T-cell (primary cell): ENCODE results near the gene DIP2C. TPM values are rescaled to one million over a fixed set of nuclear protein-coding genes. Genes with fewer than 3 reads are reported as not detected.
A peak's percentile ranks its signal among the peaks of the same experiment; 100 is the strongest.

Source experiments
- ATAC-seq, 4 experiments: fragments of 200-7000 bp in 3 of 4; fragments of 150-1000 bp in 1 of 4; cut with Tn5 transposase; replicated peaks in 1 of 4; 1 replicate in 3 of 4; 2 replicates in 1 of 4; pipeline ENCODE4 v1.10.0; 2021; ENCODE audit warnings: moderate library complexity in 3 of 4, mild to moderate bottlenecking in 2 of 4, moderate number of reproducible peaks in 1 of 4
- CTCF ChIA-PET, 2 donors: fragments of 300-600 bp; sonication (Branson Sonifier 250); formaldehyde crosslinking; loops; one replicate each; lab custom pipeline; 2022; ENCODE audit warnings: antibody characterized with exemption in 2 of 2; lab: Charles Lee
- POLR2A ChIA-PET, 2 donors: fragments of 300-600 bp; sonication (Branson Sonifier 250); formaldehyde crosslinking; loops; one replicate each; lab custom pipeline; 2022; ENCODE audit warnings: antibody characterized with exemption in 2 of 2; lab: Charles Lee
- DNase-seq, 35 experiments: peaks; one replicate each; pipeline versions ENCODE4 v3.0.0 to v3.0.0-alpha.2; 2013 to 2023
- H3K27ac ChIP-seq: one replicate; pipeline ENCODE4 v1.5.1; 2013; ENCODE audit warnings: low read length
- H3K27me3 ChIP-seq, 2 experiments: replicated peaks in 1 of 2; 1 replicate in 1 of 2; 2 replicates in 1 of 2; pipeline versions ENCODE4 v1.6.1 to v1.7.0; 2013; ENCODE audit warnings: low read length in 1 of 2, mixed read lengths in 1 of 2; ENCODE audit not compliant: control insufficient read depth in 2 of 2, insufficient read depth in 2 of 2; ENCODE audit errors: extremely low read depth in 1 of 2
- H3K36me3 ChIP-seq, 2 donors: 1 replicate in 1 of 2; 2 replicates in 1 of 2; pipeline versions ENCODE4 v1.6.1 to v1.7.0; 2013; ENCODE audit warnings: low read length in 1 of 2; ENCODE audit not compliant: control insufficient read depth in 2 of 2, insufficient read depth in 1 of 2; ENCODE audit errors: extremely low read depth in 1 of 2
- H3K4me1 ChIP-seq, 2 experiments: 1 replicate in 1 of 2; 2 replicates in 1 of 2; pipeline versions ENCODE4 v1.6.1 to v1.7.0; 2013; ENCODE audit warnings: low read length in 2 of 2, mixed read lengths in 1 of 2; ENCODE audit not compliant: insufficient read depth in 2 of 2, control insufficient read depth in 1 of 2; ENCODE audit errors: extremely low read depth in 1 of 2
- H3K4me3 ChIP-seq, 2 donors: 1 replicate in 1 of 2; 2 replicates in 1 of 2; pipeline versions ENCODE4 v1.5.1 to v1.7.0; 2013; ENCODE audit warnings: mild to moderate bottlenecking in 2 of 2, low read length in 1 of 2, moderate library complexity in 1 of 2; ENCODE audit not compliant: control insufficient read depth in 1 of 2; ENCODE audit errors: extremely low read depth in 1 of 2
- H3K9me3 ChIP-seq: 2 replicates; pipeline ENCODE4 v1.7.0; 2013
- H3K27ac Mint-ChIP-seq, 2 donors: one replicate each; pipeline ENCODE4 v1.8.0; 2020 to 2021; ENCODE audit warnings: mild to moderate bottlenecking in 2 of 2, mixed read lengths in 2 of 2
- H3K27me3 Mint-ChIP-seq, 2 donors: one replicate each; pipeline ENCODE4 v1.8.0; 2021 to 2022; ENCODE audit warnings: mixed read lengths in 2 of 2
- H3K36me3 Mint-ChIP-seq: one replicate; pipeline ENCODE4 v1.8.0; 2021; ENCODE audit warnings: mixed read lengths
- H3K4me1 Mint-ChIP-seq, 3 donors: one replicate each; pipeline ENCODE4 v1.8.0; 2020 to 2022; ENCODE audit warnings: mixed read lengths in 3 of 3, mild to moderate bottlenecking in 1 of 3
- H3K4me3 Mint-ChIP-seq, 3 donors: one replicate each; pipeline ENCODE4 v1.8.0; 2020 to 2022; ENCODE audit warnings: mild to moderate bottlenecking in 3 of 3, mixed read lengths in 3 of 3, moderate library complexity in 3 of 3
- H3K9me3 Mint-ChIP-seq, 3 donors: one replicate each; pipeline ENCODE4 v1.8.0; 2020 to 2022; ENCODE audit warnings: mixed read lengths in 3 of 3
- WGBS: methylation state at CpG from one replicate; pipeline ENCODE4 v1.1.5; 2013; ENCODE audit warnings: missing lambda C conversion rate; ENCODE audit not compliant: insufficient coverage; 5-methylcytosine and 5-hydroxymethylcytosine counted together
- total RNA-seq, 35 experiments: library from RNA in 6 of 35; stranded (reverse) in 6 of 35; fragments of 120-200 nt in 1 of 35; gene quantifications; one replicate each; pipeline versions ENCODE4 v1.2.1 to v1.2.4 and lab custom pipeline; 2013 to 2026

The DIP2C gene
- total RNA-seq, 5 donors from 2014 or later (not counting 1 experiment from before 2014, with no cell fraction given): 2.7 to 7.4 (median 4.5) TPM

DNA sequence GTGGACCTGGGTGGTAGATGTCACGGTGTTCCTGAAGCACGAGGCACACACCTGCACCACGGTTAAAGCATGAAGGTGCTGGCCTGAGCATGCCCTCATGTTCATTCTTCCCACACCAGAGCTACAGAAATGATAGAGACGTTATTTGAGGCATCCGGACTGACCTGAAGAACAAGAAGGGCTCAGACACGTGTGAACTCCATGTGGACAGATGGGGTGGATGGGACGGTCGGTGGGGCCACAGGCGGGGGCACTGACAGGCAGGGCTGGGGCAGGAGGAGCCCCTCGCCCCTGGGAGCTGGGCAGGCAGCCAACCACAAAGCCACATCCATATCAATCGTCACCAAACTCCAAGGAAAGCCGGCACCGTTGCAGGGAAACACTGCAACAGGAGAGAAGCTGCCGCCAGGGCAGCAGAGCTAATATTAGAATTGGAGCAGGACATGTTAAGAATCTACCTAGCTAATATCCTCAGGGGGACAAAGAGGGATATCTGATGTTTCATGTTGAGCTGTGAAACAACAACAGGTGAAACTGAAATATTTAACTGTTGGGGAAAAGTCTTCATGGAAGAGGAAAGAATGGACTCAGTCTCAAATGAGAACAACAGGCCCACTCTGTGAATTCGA, 37.8 kb upstream of the DIP2C start:
- H3K4me3 Mint-ChIP-seq: no peak overlapping the region
- Histone ChIP-seq H3K27ac (no peak overlapping the region), H3K36me3 (no peaks in the 10 kb centered on the region), H3K4me1 (no peaks in the 10 kb centered on the region), H3K9me3 (no peaks in the 10 kb centered on the region), H3K4me3 (no peak overlapping the region), H3K27me3 (peaks cover 0 to 16% of the 10 kb centered on the region in 2 experiments)
- WGBS: 79% methylated on average over 8 of the region's 15 CpGs
- no peak overlapping the region for H3K27ac Mint-ChIP-seq
- DNase-seq (no peak), ATAC-seq (no peak)
- peaks cover 1 to 3% of the 10 kb centered on the region in 2 donors for H3K27me3 Mint-ChIP-seq
- POLR2A ChIA-PET: no interaction called here
- CTCF ChIA-PET: no interaction called here
- peaks cover 0 to 4% (median 4%) of the 10 kb centered on the region in 3 donors for H3K9me3 Mint-ChIP-seq
- no peaks in the 10 kb centered on the region for H3K4me1 Mint-ChIP-seq
- H3K36me3 Mint-ChIP-seq: no peaks in the 10 kb centered on the region

DNA sequence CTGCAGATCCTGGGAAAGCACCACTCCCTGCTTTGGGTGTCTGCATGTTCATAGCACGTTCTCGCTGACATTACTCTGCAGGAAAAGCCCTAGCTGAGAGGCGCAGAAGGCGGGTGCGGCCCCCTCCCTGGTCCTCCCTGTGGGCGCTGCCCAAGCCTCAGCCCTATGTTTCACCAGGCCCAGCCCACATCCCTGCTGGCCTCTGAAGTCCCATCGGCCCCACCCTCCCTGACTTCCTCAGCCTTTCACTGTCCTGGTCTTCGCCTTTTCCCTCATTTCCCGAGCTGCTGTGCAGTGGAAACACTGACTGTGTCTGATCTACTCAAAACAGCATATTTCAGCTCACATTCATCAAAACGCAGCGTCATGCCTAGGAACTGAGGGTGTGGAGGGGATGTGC, 36.3 kb upstream of the DIP2C start:
- no peaks in the 10 kb centered on the region for H3K4me1 ChIP-seq
- ATAC-seq: no peak

DNA sequence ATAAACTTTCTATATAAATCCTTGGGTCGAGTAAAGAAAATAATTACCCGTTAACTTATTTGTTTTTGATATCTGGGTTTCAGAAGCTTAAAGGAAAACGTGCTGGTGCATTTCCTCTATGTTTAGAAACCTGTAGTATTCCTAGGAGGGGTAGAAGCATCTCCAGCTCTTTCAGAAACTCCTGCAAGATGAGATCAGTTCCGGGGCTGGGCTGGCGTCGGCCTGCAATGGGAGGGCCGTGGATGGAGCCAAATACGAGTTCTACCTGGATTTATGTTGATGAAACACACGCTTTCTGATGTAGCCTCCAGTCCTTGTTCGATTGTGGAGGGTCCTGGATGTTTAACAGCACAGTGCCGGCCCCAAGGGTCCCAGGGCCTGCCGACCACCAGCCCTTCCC, 35.8 kb upstream of the DIP2C start:
- Mint-ChIP-seq H3K4me1 (no peaks in the 10 kb centered on the region), H3K4me3 (no peak overlapping the region), H3K27ac (no peak overlapping the region), H3K9me3 (peaks cover 0 to 4% (median 4%) of the 10 kb centered on the region in 3 donors), H3K27me3 (peaks cover 4 to 5% of the 10 kb centered on the region in 2 donors), H3K36me3 (no peaks in the 10 kb centered on the region)
- Histone ChIP-seq H3K36me3 (no peaks in the 10 kb centered on the region), H3K9me3 (no peaks in the 10 kb centered on the region), H3K4me1 (no peaks in the 10 kb centered on the region), H3K4me3 (no peak overlapping the region), H3K27ac (no peak overlapping the region), H3K27me3 (peaks cover 0 to 16% of the 10 kb centered on the region in 2 experiments)
- DNase-seq (no peak), ATAC-seq (no peak)
- WGBS: 67% methylated on average over 10 of the region's 12 CpGs
- ChIA-PET POLR2A (no interaction called here), CTCF (no interaction called here)

More for the DNA sequence above, 36.3 kb upstream of the DIP2C start:
- Histone ChIP-seq H3K9me3 (no peaks in the 10 kb centered on the region), H3K36me3 (no peaks in the 10 kb centered on the region), H3K4me3 (no peak overlapping the region), H3K27me3 (peaks cover 0 to 16% of the 10 kb centered on the region in 2 experiments), H3K27ac (no peak overlapping the region)
- H3K36me3 Mint-ChIP-seq: no peaks in the 10 kb centered on the region
- H3K4me3 Mint-ChIP-seq: no peak overlapping the region
- ChIA-PET CTCF (no interaction called here), POLR2A (no interaction called here)
- no peak for DNase-seq
- peaks cover 1 to 3% of the 10 kb centered on the region in 2 donors for H3K27me3 Mint-ChIP-seq
- H3K27ac Mint-ChIP-seq: no peak overlapping the region
- H3K4me1 Mint-ChIP-seq: no peaks in the 10 kb centered on the region
- WGBS: 82% methylated on average over 6 of the region's 11 CpGs
- peaks cover 0 to 4% (median 4%) of the 10 kb centered on the region in 3 donors for H3K9me3 Mint-ChIP-seq

- peaks cover 0 to 4% (median 4%) of the 10 kb centered on the region in 3 donors for H3K9me3 Mint-ChIP-seq
- Histone ChIP-seq H3K9me3 (no peaks in the 10 kb centered on the region), H3K36me3 (no peaks in the 10 kb centered on the region), H3K4me1 (no peaks in the 10 kb centered on the region), H3K27ac (no peak overlapping the region), H3K27me3 (peaks cover 0 to 20% of the 10 kb centered on the region in 2 experiments), H3K4me3 (no peak overlapping the region)
- ChIA-PET POLR2A (no interaction called here), CTCF (no interaction called here)
- peaks cover 4 to 5% of the 10 kb centered on the region in 2 donors for H3K27me3 Mint-ChIP-seq
- H3K4me3 Mint-ChIP-seq: no peak overlapping the region
- ATAC-seq: no peak
- DNase-seq: no peak
- H3K4me1 Mint-ChIP-seq: no peaks in the 10 kb centered on the region
- no peaks in the 10 kb centered on the region for H3K36me3 Mint-ChIP-seq
- no peak overlapping the region for H3K27ac Mint-ChIP-seq
- WGBS: 86% methylated on average over 13 of the region's 16 CpGs
Measured at GRCh38 chr10:723973-724372, 34.5 kb upstream of the DIP2C start.

DNA sequence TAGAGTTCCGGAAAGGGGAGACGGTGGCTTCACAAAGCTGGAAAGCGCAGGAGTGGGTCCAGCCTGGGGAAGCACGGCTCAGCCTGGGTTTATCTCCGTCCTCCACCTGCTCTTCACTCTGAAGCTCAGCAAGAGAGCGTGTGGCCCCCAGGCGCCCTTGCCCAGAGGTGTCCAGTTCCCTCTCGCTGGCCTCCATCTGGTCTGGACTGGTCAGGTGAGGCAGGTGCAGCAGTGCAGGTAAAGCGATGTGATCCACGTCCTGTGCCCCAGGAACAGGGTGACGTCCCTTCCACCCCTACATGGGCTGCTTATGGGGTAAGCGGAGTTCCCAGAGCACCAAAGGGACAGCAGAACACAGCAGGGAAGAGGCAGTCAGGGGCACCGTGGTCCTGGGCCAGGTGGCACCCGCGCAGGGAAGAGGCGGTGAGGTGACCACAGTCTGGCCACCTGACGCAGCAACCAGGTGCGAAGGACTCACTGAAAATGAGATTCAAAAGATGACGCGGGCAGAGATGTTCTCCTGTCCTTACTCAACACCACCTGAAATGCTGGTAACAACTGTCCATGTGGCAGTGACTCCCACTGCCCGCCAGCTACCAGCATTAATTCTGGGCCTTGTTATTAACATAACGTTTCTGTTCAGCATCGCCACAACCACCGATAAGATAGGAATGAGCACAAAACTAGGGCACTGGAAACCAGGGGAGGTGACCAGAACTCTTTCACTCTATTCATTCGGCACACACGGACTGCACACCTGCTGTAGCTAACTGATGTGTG, 33.0 kb upstream of the DIP2C start:
- no peaks in the 10 kb centered on the region for H3K9me3 ChIP-seq
- H3K4me3 ChIP-seq: no peak overlapping the region
- Mint-ChIP-seq H3K4me3 (no peak overlapping the region), H3K36me3 (no peaks in the 10 kb centered on the region), H3K27me3 (peaks cover 9 to 10% of the 10 kb centered on the region in 2 donors), H3K4me1 (no peaks in the 10 kb centered on the region), H3K9me3 (peaks cover 0 to 4% (median 4%) of the 10 kb centered on the region in 3 donors), H3K27ac (no peak overlapping the region)
- H3K27ac ChIP-seq: no peak overlapping the region
- ATAC-seq: no peak
- ChIA-PET POLR2A (no interaction called here), CTCF (no interaction called here)
- H3K36me3 ChIP-seq: no peaks in the 10 kb centered on the region
- H3K27me3 ChIP-seq: peaks cover 0 to 17% of the 10 kb centered on the region in 2 experiments
- no peaks in the 10 kb centered on the region for H3K4me1 ChIP-seq
- WGBS: 90% methylated on average over 20 of the region's 26 CpGs
- no peak for DNase-seq

- Histone ChIP-seq H3K4me3 (no peak overlapping the region), H3K27ac (no peak overlapping the region), H3K4me1 (no peaks in the 10 kb centered on the region), H3K9me3 (peaks cover 3% of the 10 kb centered on the region), H3K36me3 (no peaks in the 10 kb centered on the region), H3K27me3 (peaks cover 0 to 8% of the 10 kb centered on the region in 2 experiments)
- DNase-seq (peak in 1 of 35 experiments; percentile 8), ATAC-seq (no peak)
- Mint-ChIP-seq H3K27me3 (peaks cover 10 to 12% of the 10 kb centered on the region in 2 donors), H3K4me1 (no peaks in the 10 kb centered on the region), H3K27ac (no peak overlapping the region), H3K36me3 (no peaks in the 10 kb centered on the region), H3K9me3 (peaks cover 3 to 13% (median 10%) of the 10 kb centered on the region in 3 donors), H3K4me3 (no peak overlapping the region)
- POLR2A ChIA-PET: no interaction called here
- WGBS: 86% methylated on average over 1 of the region's 6 CpGs
- CTCF ChIA-PET: no interaction called here
Measured at GRCh38 chr10:718143-718700, 28.8 kb upstream of the DIP2C start.
